Progenitor cell of endocrine pancreas (in vitro differentiated cells): ENCODE results near the gene UNC13C. TPM values are rescaled to one million over a fixed set of nuclear protein-coding genes. Genes with fewer than 3 reads are reported as not detected.

ENCODE experiments used
- DNase-seq: peaks from one replicate; pipeline ENCODE4 v3.0.0; 2021; ENCODE audit warnings: low spot score; ENCODE audit not compliant: unreplicated experiment
- H3K27ac Mint-ChIP-seq: 2 replicates; pipeline ENCODE4 v1.8.0; 2021; ENCODE audit warnings: mild to moderate bottlenecking, moderate library complexity, mixed read lengths
- H3K27me3 Mint-ChIP-seq: 2 replicates; pipeline ENCODE4 v1.8.0; 2021; ENCODE audit warnings: mixed read lengths
- H3K36me3 Mint-ChIP-seq: 2 replicates; pipeline ENCODE4 v1.8.0; 2022; ENCODE audit warnings: mixed read lengths; ENCODE audit not compliant: insufficient read depth
- H3K4me1 Mint-ChIP-seq: 2 replicates; pipeline ENCODE4 v1.8.0; 2021; ENCODE audit warnings: low read depth, mixed read lengths
- H3K4me3 Mint-ChIP-seq: 2 replicates; pipeline ENCODE4 v1.8.0; 2021; ENCODE audit warnings: low read depth, mild to moderate bottlenecking, moderate library complexity, mixed read lengths
- H3K9me3 Mint-ChIP-seq: 2 replicates; pipeline ENCODE4 v1.8.0; 2021; ENCODE audit warnings: low read depth, mixed read lengths
- total RNA-seq: library from RNA; stranded (reverse); gene quantifications from 2 replicates; pipeline ENCODE4 v1.2.1, GENCODE V29; 2021
- TF ChIP-seq, protein P1 (sequence below): fragments of 200-600 bp; sonication (generic); IDR thresholded peaks from one replicate; pipeline ENCODE4 v1.5.0; 2021; ENCODE audit warnings: antibody characterized with exemption, mild to moderate bottlenecking; ENCODE audit not compliant: unreplicated experiment

Gene UNC13C
- total RNA-seq, 1 donor from 2014 or later: 7.3 TPM

DNA sequence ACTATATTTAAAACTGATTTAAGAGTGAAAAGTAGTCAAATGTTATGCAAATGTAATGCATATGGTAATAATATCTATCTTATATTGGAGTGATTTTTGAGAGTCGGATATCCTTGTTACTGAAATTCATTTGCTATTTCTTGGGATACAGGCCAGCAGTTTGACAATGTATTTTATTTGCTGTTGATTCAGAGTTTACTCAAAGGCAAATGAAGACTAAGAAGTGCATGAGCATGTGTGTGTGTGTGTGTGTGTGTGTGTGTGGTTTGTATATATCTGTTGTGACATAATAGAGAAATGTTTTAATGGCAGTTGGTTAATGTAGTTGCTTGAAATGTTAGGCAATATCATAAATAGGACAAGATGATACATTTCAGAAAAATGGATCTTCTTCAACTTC, 39.0 kb downstream of the UNC13C start:
- TF ChIP-seq, protein P1, sequence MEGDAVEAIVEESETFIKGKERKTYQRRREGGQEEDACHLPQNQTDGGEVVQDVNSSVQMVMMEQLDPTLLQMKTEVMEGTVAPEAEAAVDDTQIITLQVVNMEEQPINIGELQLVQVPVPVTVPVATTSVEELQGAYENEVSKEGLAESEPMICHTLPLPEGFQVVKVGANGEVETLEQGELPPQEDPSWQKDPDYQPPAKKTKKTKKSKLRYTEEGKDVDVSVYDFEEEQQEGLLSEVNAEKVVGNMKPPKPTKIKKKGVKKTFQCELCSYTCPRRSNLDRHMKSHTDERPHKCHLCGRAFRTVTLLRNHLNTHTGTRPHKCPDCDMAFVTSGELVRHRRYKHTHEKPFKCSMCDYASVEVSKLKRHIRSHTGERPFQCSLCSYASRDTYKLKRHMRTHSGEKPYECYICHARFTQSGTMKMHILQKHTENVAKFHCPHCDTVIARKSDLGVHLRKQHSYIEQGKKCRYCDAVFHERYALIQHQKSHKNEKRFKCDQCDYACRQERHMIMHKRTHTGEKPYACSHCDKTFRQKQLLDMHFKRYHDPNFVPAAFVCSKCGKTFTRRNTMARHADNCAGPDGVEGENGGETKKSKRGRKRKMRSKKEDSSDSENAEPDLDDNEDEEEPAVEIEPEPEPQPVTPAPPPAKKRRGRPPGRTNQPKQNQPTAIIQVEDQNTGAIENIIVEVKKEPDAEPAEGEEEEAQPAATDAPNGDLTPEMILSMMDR: no peak
- Mint-ChIP-seq H3K4me3 (no peak overlapping the region), H3K36me3 (peaks cover 11% of the 10 kb centered on the region), H3K27ac (no peak overlapping the region), H3K27me3 (no peaks in the 10 kb centered on the region), H3K4me1 (no peaks in the 10 kb centered on the region), H3K9me3 (peaks cover 6% of the 10 kb centered on the region)
- DNase-seq: no peak

- peaks cover 9% of the 10 kb centered on the region for H3K36me3 Mint-ChIP-seq
- H3K4me3 Mint-ChIP-seq: no peak overlapping the region
- H3K27ac Mint-ChIP-seq: no peak overlapping the region
- H3K4me1 Mint-ChIP-seq: no peaks in the 10 kb centered on the region
- no peaks in the 10 kb centered on the region for H3K27me3 Mint-ChIP-seq
- DNase-seq: no peak
- peaks cover 6% of the 10 kb centered on the region for H3K9me3 Mint-ChIP-seq
- TF ChIP-seq, protein P1: no peak
Measured at GRCh38 chr15:54017959-54018358, 39.7 kb downstream of the UNC13C start.

DNA sequence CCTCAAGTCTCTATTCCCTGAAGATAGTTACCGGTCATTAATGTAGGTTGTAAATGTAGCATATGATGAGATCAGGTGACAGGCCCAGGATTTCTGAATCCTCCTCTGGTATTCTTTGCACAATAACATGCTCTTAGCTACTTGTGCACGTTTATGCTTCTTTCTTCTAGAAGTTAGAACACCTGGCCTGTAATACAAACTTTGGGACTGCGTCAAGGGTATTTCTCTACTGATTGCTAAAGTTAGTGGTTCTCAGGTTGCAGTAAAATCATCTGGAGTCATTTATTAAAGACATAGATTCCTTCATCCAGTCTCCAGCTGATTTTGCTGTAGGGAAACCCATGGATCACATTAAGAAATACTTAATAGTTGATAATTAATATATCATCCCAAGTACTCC, 48.0 kb downstream of the UNC13C start:
- no peaks in the 10 kb centered on the region for H3K27me3 Mint-ChIP-seq
- DNase-seq: no peak
- H3K27ac Mint-ChIP-seq: no peak overlapping the region
- peaks cover 3% of the 10 kb centered on the region for H3K9me3 Mint-ChIP-seq
- TF ChIP-seq, protein P1: no peak
- no peaks in the 10 kb centered on the region for H3K4me1 Mint-ChIP-seq
- H3K36me3 Mint-ChIP-seq: peaks cover 3% of the 10 kb centered on the region
- no peak overlapping the region for H3K4me3 Mint-ChIP-seq

- no peak overlapping the region for H3K27ac Mint-ChIP-seq
- no peaks in the 10 kb centered on the region for H3K27me3 Mint-ChIP-seq
- H3K9me3 Mint-ChIP-seq: peaks cover 2% of the 10 kb centered on the region
- TF ChIP-seq, protein P1: no peak
- no peaks in the 10 kb centered on the region for H3K4me1 Mint-ChIP-seq
- H3K4me3 Mint-ChIP-seq: no peak overlapping the region
- H3K36me3 Mint-ChIP-seq: no peaks in the 10 kb centered on the region
- no peak for DNase-seq
Measured at GRCh38 chr15:54026891-54027290, 48.6 kb downstream of the UNC13C start.

- no peaks in the 10 kb centered on the region for H3K27me3 Mint-ChIP-seq
- H3K27ac Mint-ChIP-seq: no peak overlapping the region
- H3K36me3 Mint-ChIP-seq: peaks cover 2% of the 10 kb centered on the region
- peaks cover 2% of the 10 kb centered on the region for H3K4me1 Mint-ChIP-seq
- TF ChIP-seq, protein P1: no peak
- H3K4me3 Mint-ChIP-seq: no peak overlapping the region
- H3K9me3 Mint-ChIP-seq: peaks cover 6% of the 10 kb centered on the region
- no peak for DNase-seq
Measured at GRCh38 chr15:54029081-54029480, 50.8 kb downstream of the UNC13C start.
